BLaER1 treated with 17β-estradiol and CSF1 and Interleukin-3, amounts not matched to agents 10 nM and 100 nM (cell line): ENCODE measurements around the gene DHRS9.

Experiments
- H3K27ac ChIP-seq, 11 experiments: shearing (Covaris generic); formaldehyde crosslinking; 2 replicates each; pipeline ENCODE4 v1.8.1; 2022
- H3K27me3 ChIP-seq, 11 experiments: shearing (Covaris generic); formaldehyde crosslinking; 2 replicates each; pipeline ENCODE4 v1.8.1; 2022
- H3K36me3 ChIP-seq, 11 experiments: shearing (Covaris generic); formaldehyde crosslinking; 2 replicates each; pipeline ENCODE4 v1.8.1; 2022
- H3K4me1 ChIP-seq, 10 experiments: shearing (Covaris generic); formaldehyde crosslinking; 2 replicates each; pipeline ENCODE4 v1.8.1; 2022
- H3K4me2 ChIP-seq, 11 experiments: shearing (Covaris generic); formaldehyde crosslinking; 2 replicates each; pipeline ENCODE4 v1.8.1; 2022
- H3K4me3 ChIP-seq, 10 experiments: shearing (Covaris generic); formaldehyde crosslinking; 2 replicates each; pipeline ENCODE4 v1.8.1; 2022
- H3K9ac ChIP-seq, 11 experiments: shearing (Covaris generic); formaldehyde crosslinking; 2 replicates each; pipeline ENCODE4 v1.8.1; 2022
- H3K9me3 ChIP-seq, 11 experiments: shearing (Covaris generic); formaldehyde crosslinking; replicated peaks in 1 of 11; 2 replicates each; pipeline ENCODE4 v1.8.1; 2022
- H4K20me1 ChIP-seq, 11 experiments: shearing (Covaris generic); formaldehyde crosslinking; 2 replicates each; pipeline ENCODE4 v1.8.1; 2022
- Cebpa-rat ChIP-seq, 11 experiments: shearing (Covaris generic); IDR thresholded peaks; 2 replicates each; pipeline ENCODE4 v1.8.1; 2022

Gene DHRS9

DNA sequence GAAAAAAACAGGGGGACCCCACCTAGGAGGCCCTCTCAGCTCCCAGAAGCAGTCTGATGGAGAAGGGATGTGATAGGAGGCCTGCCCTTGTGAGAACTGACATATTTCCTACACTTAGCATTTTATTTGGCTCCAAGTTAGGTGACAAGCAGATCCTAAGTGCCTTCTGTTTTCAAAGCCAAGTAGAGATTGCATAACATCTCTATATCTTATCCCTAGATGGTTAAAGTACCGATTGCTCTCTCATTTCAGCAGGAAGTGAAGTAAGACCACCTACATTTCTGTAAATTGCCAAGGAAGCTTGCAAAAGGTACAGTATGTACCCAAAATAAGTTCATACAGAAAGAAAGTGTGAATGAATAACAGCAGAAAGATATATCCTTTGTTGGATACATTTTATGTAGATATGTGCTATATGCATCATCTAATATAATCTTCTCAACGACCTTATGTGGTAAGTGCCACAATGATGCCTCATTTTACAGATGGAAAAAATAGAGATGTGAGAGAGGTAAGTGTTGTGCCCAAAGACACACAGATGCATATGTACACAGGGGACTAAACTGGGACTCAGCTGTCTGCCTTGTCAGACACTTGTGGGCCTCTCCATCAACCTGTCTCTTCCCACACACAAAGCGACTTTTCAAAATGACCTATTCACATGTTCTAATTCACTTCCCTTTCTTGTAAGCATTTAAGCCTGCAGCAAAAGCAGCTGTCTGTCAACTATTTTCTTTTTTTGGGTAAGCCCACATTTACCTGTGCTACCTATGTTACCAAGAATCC lies 38.9 kb downstream of the DHRS9 start:
- TF ChIP-seq Cebpa-rat (IDR thresholded peaks at IDR 0.05): no peak
- H3K27me3 ChIP-seq: no peaks in the 10 kb centered on the region
- H3K9ac ChIP-seq: 0 out of 22 replicates have a peak overlapping the region, but pooled peaks of 2 of the 11 experiments have one; percentile 0 to 14
- peaks cover 0 to 3% (median 0%) of the 10 kb centered on the region in 11 experiments; a peak in 1 of 22 replicates for H3K36me3 ChIP-seq
- H3K27ac ChIP-seq: peak overlapping the region in 6 of 11 experiments; percentile 2 to 72 (median 42); a peak in 9 of 22 replicates
- peaks cover 13 to 64% (median 53%) of the 10 kb centered on the region in 10 experiments for H3K4me1 ChIP-seq
- no peak overlapping the region for H3K4me3 ChIP-seq
- peak overlapping the region in 10 of 11 experiments; percentile 24 to 81 (median 64); a peak in 19 of 22 replicates for H3K4me2 ChIP-seq
- 0 out of 22 replicates have a peak, but pooled peaks cover 0 to 5% (median 0%) of the 10 kb centered on the region in 11 experiments for H3K9me3 ChIP-seq
- H4K20me1 ChIP-seq: no peaks in the 10 kb centered on the region

DNA sequence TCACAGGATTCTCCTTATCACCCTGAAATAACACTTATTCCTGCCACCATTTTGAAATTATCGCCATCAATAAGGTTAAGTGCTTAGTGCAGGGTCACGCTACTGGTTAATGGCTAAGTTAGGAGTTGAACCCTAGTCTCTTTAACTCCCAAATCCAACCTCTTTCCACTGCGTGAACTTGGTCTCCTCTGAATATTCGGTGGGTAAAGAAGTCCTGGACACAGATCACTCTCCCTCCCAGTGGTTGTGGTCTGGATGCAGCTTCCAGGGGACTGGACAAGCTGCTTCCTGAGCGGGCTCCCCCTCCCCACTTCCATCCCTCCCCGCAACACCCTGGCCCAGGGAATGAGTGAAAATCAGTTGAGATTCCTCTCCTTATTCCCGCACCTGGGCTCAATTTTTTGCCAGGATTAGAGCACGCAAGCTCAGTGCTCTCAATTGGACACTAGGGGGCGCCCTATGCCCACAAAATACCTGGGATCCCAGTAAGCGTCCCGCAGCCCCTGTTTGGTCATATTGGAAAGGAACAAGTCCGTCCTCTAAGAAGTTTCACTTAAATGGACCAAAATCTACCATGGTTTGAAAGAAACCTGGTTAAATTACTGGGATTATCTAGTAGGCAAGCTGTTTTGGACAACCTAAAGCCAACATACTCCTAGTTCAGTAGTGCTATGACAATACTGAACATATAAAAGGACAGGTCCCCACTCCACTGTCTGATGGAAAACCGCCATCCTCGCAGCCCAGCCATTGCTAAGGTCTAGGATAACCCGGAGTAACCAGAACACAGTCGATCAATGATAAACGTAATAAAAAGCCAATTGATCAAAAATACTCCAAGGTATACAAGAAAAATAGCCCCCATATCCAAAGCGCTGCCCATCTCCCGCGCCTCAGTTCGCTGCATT lies 40.4 kb downstream of the DHRS9 start:
- no peak overlapping the region for H3K4me3 ChIP-seq
- no peak for TF ChIP-seq Cebpa-rat (IDR thresholded peaks at IDR 0.05)
- 0 out of 22 replicates have a peak, but pooled peaks cover 0 to 5% (median 0%) of the 10 kb centered on the region in 11 experiments for H3K9me3 ChIP-seq
- H3K4me1 ChIP-seq: peaks cover 13 to 64% (median 53%) of the 10 kb centered on the region in 10 experiments
- no peaks in the 10 kb centered on the region for H3K27me3 ChIP-seq
- H3K36me3 ChIP-seq: peaks cover 0 to 3% (median 0%) of the 10 kb centered on the region in 11 experiments; a peak in 1 of 22 replicates
- no peak overlapping the region; a peak in 1 of 22 replicates for H3K9ac ChIP-seq
- H3K27ac ChIP-seq: peak overlapping the region in 4 of 11 experiments; percentile 23 to 72 (median 50); a peak in 6 of 22 replicates
- H3K4me2 ChIP-seq: peak overlapping the region in 8 of 11 experiments; percentile 24 to 81 (median 63); a peak in 12 of 22 replicates
- H4K20me1 ChIP-seq: no peaks in the 10 kb centered on the region

DNA sequence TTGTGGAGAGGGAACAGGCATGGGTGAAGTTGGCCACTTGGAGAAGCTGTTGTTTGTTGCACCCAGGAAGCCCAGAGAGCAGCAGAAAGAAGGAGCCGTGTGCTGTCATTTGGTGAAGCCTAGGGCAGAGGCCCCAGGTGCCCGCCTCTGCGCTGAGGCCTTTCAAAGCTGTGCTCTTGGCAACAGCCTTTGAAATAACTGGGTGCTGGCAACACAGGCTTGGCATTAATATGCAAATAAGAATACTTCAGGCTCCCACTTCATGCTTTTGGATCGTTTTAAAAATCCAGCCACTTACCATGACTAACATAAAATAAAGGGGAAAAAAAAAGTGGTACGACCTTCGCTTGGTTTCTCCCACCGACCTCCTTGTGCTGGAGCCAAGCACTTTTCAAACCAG lies 41.1 kb downstream of the DHRS9 start:
- no peak for TF ChIP-seq Cebpa-rat (IDR thresholded peaks at IDR 0.05)
- 0 out of 22 replicates have a peak, but pooled peaks cover 0 to 5% (median 0%) of the 10 kb centered on the region in 11 experiments for H3K9me3 ChIP-seq
- peak overlapping the region in 10 of 11 experiments; percentile 1 to 81 (median 50); a peak in 15 of 22 replicates for H3K4me2 ChIP-seq
- H3K27me3 ChIP-seq: no peaks in the 10 kb centered on the region
- peaks cover 0 to 3% (median 0%) of the 10 kb centered on the region in 11 experiments; a peak in 1 of 22 replicates for H3K36me3 ChIP-seq
- peak overlapping the region in 3 of 11 experiments; percentile 22 to 72 (median 51); a peak in 2 of 22 replicates for H3K27ac ChIP-seq
- no peak overlapping the region for H3K9ac ChIP-seq
- peaks cover 13 to 59% (median 50%) of the 10 kb centered on the region in 10 experiments for H3K4me1 ChIP-seq
- H3K4me3 ChIP-seq: no peak overlapping the region
- no peaks in the 10 kb centered on the region for H4K20me1 ChIP-seq

DNA sequence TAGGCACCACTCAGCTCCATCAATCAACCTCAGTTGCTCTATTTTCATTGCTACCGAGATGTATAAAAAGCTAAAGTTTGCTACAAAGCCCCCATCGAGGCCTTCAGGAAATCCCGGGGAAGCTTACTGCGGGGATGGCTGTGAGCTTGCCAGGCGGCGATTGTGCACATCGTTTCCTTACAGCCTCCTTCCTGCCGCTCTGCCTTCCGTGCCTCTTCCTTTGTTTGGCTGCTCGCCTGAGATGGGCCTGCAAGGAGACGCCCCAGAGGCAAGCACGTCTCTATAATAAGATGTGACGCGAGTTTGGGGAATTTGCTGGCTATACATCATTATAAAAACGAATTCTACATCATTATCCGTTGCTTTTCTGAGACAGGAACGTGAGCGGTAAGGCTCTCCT lies 41.6 kb downstream of the DHRS9 start:
- Histone ChIP-seq H3K4me3 (no peak overlapping the region), H3K9ac (no peak overlapping the region), H3K9me3 (0 out of 22 replicates have a peak, but pooled peaks cover 0 to 4% (median 0%) of the 10 kb centered on the region in 11 experiments), H4K20me1 (no peaks in the 10 kb centered on the region), H3K36me3 (peaks cover 0 to 1% (median 0%) of the 10 kb centered on the region in 11 experiments; a peak in 1 of 22 replicates), H3K4me1 (peaks cover 13 to 54% (median 47%) of the 10 kb centered on the region in 10 experiments), H3K27ac (peak overlapping the region in 3 of 11 experiments; percentile 22 to 72 (median 51); a peak in 2 of 22 replicates), H3K27me3 (no peaks in the 10 kb centered on the region), H3K4me2 (peak overlapping the region in 9 of 11 experiments; percentile 1 to 81 (median 45); a peak in 13 of 22 replicates)
- TF ChIP-seq Cebpa-rat (IDR thresholded peaks at IDR 0.05): no peak

DNA sequence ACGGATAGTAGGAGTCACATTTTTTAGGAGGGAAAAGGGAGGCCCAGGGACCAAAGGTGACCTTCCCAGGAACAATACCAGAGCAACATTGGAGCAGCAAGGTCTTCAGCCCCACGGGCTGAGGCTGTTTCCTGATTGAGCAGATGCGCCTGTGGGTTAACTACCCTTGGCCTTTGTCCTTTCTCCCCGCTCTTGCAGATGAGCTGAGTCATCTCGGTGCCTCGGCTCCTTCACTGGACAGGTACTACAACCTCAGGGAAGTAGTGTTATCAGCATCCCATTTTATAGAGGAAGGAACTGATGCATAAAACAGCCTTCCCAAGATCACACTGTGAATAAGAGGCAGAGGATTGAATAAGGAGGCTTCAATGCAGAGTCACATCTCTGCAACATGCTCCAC lies 43.5 kb downstream of the DHRS9 start:
- TF ChIP-seq Cebpa-rat (IDR thresholded peaks at IDR 0.05): no peak
- no peaks in the 10 kb centered on the region for H4K20me1 ChIP-seq
- no peak overlapping the region for H3K9ac ChIP-seq
- no peak overlapping the region for H3K4me3 ChIP-seq
- no peak overlapping the region for H3K27ac ChIP-seq
- no peaks in the 10 kb centered on the region for H3K27me3 ChIP-seq
- peaks cover under 1 to 35% (median 29%) of the 10 kb centered on the region in 10 experiments; a peak in 19 of 20 replicates for H3K4me1 ChIP-seq
- H3K4me2 ChIP-seq: no peak overlapping the region
- H3K36me3 ChIP-seq: no peaks in the 10 kb centered on the region
- no peaks in the 10 kb centered on the region for H3K9me3 ChIP-seq

DNA sequence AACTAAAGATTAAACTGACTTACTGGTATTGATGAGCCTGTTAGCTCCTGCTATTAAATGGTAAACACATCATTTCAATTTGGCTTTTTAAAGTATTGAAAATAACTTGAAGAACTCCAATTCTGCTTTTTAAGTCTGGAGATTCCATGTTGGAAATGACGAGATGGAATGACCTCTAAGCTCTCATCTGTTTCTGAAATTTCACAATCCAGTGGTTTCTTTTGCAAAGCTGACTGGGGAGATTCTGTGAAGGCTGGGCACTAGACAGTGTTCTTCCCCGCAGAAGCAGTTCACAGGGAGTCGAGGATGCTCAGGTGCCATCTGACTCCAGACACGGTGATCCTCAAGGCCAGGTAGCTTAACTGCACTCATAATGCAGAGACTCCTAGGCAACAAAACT lies 44.7 kb downstream of the DHRS9 start:
- Histone ChIP-seq H3K9ac (no peak overlapping the region), H3K4me2 (no peak overlapping the region), H3K27me3 (no peaks in the 10 kb centered on the region), H3K9me3 (peaks cover 0 to 2% (median 0%) of the 10 kb centered on the region in 11 experiments; a peak in 1 of 22 replicates), H3K4me1 (peaks cover 0 to 26% (median 17%) of the 10 kb centered on the region in 10 experiments; a peak in 17 of 20 replicates), H4K20me1 (no peaks in the 10 kb centered on the region), H3K36me3 (no peaks in the 10 kb centered on the region), H3K27ac (no peak overlapping the region), H3K4me3 (no peak overlapping the region)
- TF ChIP-seq Cebpa-rat (IDR thresholded peaks at IDR 0.05): no peak

DNA sequence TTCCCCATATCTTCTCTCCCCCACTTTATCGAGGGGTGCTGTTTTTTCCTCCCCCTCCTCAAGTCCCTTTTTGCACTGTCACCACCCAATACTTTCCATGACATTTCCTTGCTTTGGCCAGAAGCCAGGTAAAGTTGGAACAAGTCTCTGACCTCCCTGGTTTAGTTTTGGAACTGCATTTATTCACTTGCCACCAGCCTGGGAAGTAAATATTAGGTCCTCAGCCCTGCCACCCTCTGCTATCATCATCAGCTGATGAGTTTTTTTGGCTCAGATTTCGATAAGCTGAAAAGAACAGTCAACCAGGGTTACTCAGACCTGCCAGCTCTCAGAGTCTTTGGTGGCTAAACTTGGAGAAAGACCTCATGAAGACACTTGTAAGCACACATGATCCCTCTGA lies 47.0 kb downstream of the DHRS9 start:
- no peak overlapping the region for H3K4me2 ChIP-seq
- TF ChIP-seq Cebpa-rat (IDR thresholded peaks at IDR 0.05): no peak

DNA sequence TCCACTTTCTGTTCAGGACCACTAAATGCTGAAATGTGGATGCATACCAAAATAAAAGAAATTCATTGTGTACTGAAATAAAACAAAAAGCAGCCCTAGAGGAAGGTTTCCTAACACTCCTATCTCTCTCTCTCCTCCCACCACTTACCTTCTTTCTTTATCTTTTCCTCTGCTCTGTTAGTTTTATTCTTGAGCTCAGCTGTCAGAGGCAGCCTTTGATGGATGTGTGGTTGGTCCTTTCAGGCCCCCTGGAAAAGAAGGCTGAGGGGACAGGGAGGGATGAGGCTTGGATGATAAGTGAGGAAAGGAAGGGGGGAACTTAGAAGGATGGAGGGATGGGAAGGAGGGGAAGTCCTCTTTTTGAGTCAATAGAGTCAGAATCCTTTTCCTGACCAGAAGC lies 47.6 kb downstream of the DHRS9 start:
- no peak for TF ChIP-seq Cebpa-rat (IDR thresholded peaks at IDR 0.05)
- peaks cover 0 to 15% (median 9%) of the 10 kb centered on the region in 10 experiments; a peak in 7 of 20 replicates for H3K4me1 ChIP-seq
- no peak overlapping the region for H3K4me2 ChIP-seq
- no peaks in the 10 kb centered on the region for H3K36me3 ChIP-seq
- no peak overlapping the region for H3K4me3 ChIP-seq
- no peak overlapping the region for H3K27ac ChIP-seq
- no peak overlapping the region for H3K9ac ChIP-seq
- no peaks in the 10 kb centered on the region for H4K20me1 ChIP-seq
- peaks cover 0 to 16% (median 9%) of the 10 kb centered on the region in 11 experiments; a peak in 11 of 22 replicates for H3K9me3 ChIP-seq
- H3K27me3 ChIP-seq: no peaks in the 10 kb centered on the region

More for the DNA sequence above, 47.0 kb downstream of the DHRS9 start:
- no peaks in the 10 kb centered on the region for H3K27me3 ChIP-seq
- peaks cover 0 to 13% (median 5%) of the 10 kb centered on the region in 11 experiments; a peak in 11 of 22 replicates for H3K9me3 ChIP-seq
- H3K36me3 ChIP-seq: no peaks in the 10 kb centered on the region
- no peak overlapping the region for H3K9ac ChIP-seq
- no peaks in the 10 kb centered on the region for H4K20me1 ChIP-seq
- no peak overlapping the region for H3K4me3 ChIP-seq
- peaks cover 0 to 15% (median 9%) of the 10 kb centered on the region in 10 experiments; a peak in 7 of 20 replicates for H3K4me1 ChIP-seq
- no peak overlapping the region for H3K27ac ChIP-seq
